ENCODE results near the gene SDR42E1.
"Not testable (repeated sequence)": the region's sequence is repeated elsewhere in the genome, so short reads cannot be mapped to it uniquely, and the experiment has no call there.

SDR42E1 gene

GRCh38 chr16:82005027-82005830, 6.0 kb downstream of the SDR42E1 start:
- no peak for DNase-seq (ENCODE audit: low read depth in 2 of 2)

GRCh38 chr16:82004601-82005000, 6.7 kb downstream of the SDR42E1 start:
- no peak for DNase-seq (ENCODE audit: low read depth in 2 of 2)

- DNase-seq (ENCODE audit: low read depth in 2 of 2) = no peak
Observed at GRCh38 chr16:82002831-82003230, 8.4 kb downstream of the SDR42E1 start.

GRCh38 chr16:81997738-81998137, 13.5 kb downstream of the SDR42E1 start:
- DNase-seq (ENCODE audit: low read depth in 2 of 2) = no peak

GRCh38 chr16:81996664-81997509, 14.4 kb downstream of the SDR42E1 start:
- DNase-seq (ENCODE audit: low read depth in 2 of 2) = no peak

- no peak for DNase-seq (ENCODE audit: low read depth in 2 of 2)
Observed at GRCh38 chr16:81995651-81996050, 15.6 kb downstream of the SDR42E1 start.

GRCh38 chr16:81994485-81994884, 16.8 kb downstream of the SDR42E1 start:
- no peak for DNase-seq (ENCODE audit: low read depth in 2 of 2)

- DNase-seq (ENCODE audit: low read depth in 2 of 2) = no peak
Observed at GRCh38 chr16:81992859-81993258, 18.4 kb downstream of the SDR42E1 start.

GRCh38 chr16:81987706-81988105, 23.6 kb downstream of the SDR42E1 start:
- no peak for DNase-seq (ENCODE audit: low read depth in 2 of 2)

GRCh38 chr16:81987121-81987520, 24.1 kb downstream of the SDR42E1 start:
- no peak for DNase-seq (ENCODE audit: low read depth in 2 of 2)

GRCh38 chr16:81977335-81977942, 33.8 kb downstream of the SDR42E1 start:
- not testable (repeated sequence) for DNase-seq (ENCODE audit: low read depth in 2 of 2)

GRCh38 chr16:81975637-81976036, 35.6 kb downstream of the SDR42E1 start:
- DNase-seq (ENCODE audit: low read depth in 2 of 2) = no peak

GRCh38 chr16:81973737-81974136, 37.5 kb downstream of the SDR42E1 start:
- no peak for DNase-seq (ENCODE audit: low read depth in 2 of 2)

GRCh38 chr16:81971853-81972252, 39.4 kb downstream of the SDR42E1 start:
- no peak for DNase-seq (ENCODE audit: low read depth in 2 of 2)

GRCh38 chr16:81967358-81967757, 43.9 kb downstream of the SDR42E1 start:
- no peak for DNase-seq (ENCODE audit: low read depth in 2 of 2)

- no peak for DNase-seq (ENCODE audit: low read depth in 2 of 2)
Observed at GRCh38 chr16:81964808-81965207, 46.5 kb downstream of the SDR42E1 start.

GRCh38 chr16:81956213-81956948, 54.9 kb downstream of the SDR42E1 start:
- no peak for DNase-seq (ENCODE audit: low read depth in 2 of 2)

- no peak for DNase-seq (ENCODE audit: low read depth in 2 of 2)
Observed at GRCh38 chr16:81951564-81951963, 59.7 kb downstream of the SDR42E1 start.

GRCh38 chr16:81946206-81946605, 65.1 kb downstream of the SDR42E1 start:
- DNase-seq (ENCODE audit: low read depth in 2 of 2) = no peak

GRCh38 chr16:81945665-81946064, 65.6 kb downstream of the SDR42E1 start:
- DNase-seq (ENCODE audit: low read depth in 2 of 2) = no peak

- no peak for DNase-seq (ENCODE audit: low read depth in 2 of 2)
Observed at GRCh38 chr16:81942007-81942601, 69.2 kb downstream of the SDR42E1 start.
